Renal pelvis (tissue), 4 donors: ENCODE results near the gene C10orf90. TPM values are rescaled to one million over a fixed set of nuclear protein-coding genes. Genes with fewer than 3 reads are reported as not detected.
A peak's percentile ranks its signal among the peaks of the same experiment; 100 is the strongest.

Source experiments
- DNase-seq: peaks from one replicate; pipeline ENCODE4 v3.0.0-alpha.2; 2013
- polyA plus RNA-seq, 3 donors: library from polyadenylated mRNA; unstranded; fragments of 120-200 nt; gene quantifications; one replicate each; pipeline ENCODE4 v1.2.1, GENCODE V29; 2013; ENCODE audit not compliant: insufficient read length in 3 of 3

C10orf90 gene
- polyA plus RNA-seq, 3 donors, result 0.56 to 0.83 (median 0.76) TPM

GRCh38 chr10:126504063-126504760, 166.3 kb downstream of the C10orf90 start:
- peak; percentile 36 for DNase-seq

- DNase-seq, result no peak
Measured at GRCh38 chr10:126503392-126504062, 167.0 kb downstream of the C10orf90 start.

GRCh38 chr10:126502441-126502840, 168.1 kb downstream of the C10orf90 start:
- no peak for DNase-seq

GRCh38 chr10:126501828-126502227, 168.7 kb downstream of the C10orf90 start:
- no peak for DNase-seq

GRCh38 chr10:126500866-126501265, 169.6 kb downstream of the C10orf90 start:
- DNase-seq, result no peak

GRCh38 chr10:126500185-126500584, 170.3 kb downstream of the C10orf90 start:
- no peak for DNase-seq

GRCh38 chr10:126499744-126500143, 170.7 kb downstream of the C10orf90 start:
- DNase-seq, result no peak

GRCh38 chr10:126497672-126498071, 172.8 kb downstream of the C10orf90 start:
- DNase-seq, result no peak

GRCh38 chr10:126496771-126497545, 173.5 kb downstream of the C10orf90 start:
- DNase-seq, result no peak

GRCh38 chr10:126491476-126491875, 179.0 kb downstream of the C10orf90 start:
- DNase-seq, result no peak

GRCh38 chr10:126481181-126481580, 189.3 kb downstream of the C10orf90 start:
- no peak for DNase-seq

- no peak for DNase-seq
Measured at GRCh38 chr10:126480648-126481047, 189.8 kb downstream of the C10orf90 start.

- no peak for DNase-seq
Measured at GRCh38 chr10:126479280-126479895, 191.1 kb downstream of the C10orf90 start.

GRCh38 chr10:126478546-126478945, 191.9 kb downstream of the C10orf90 start:
- DNase-seq, result no peak

- peak; percentile 70 for DNase-seq
Measured at GRCh38 chr10:126476246-126476645, 194.2 kb downstream of the C10orf90 start.

GRCh38 chr10:126475074-126475691, 195.3 kb downstream of the C10orf90 start:
- DNase-seq, result no peak

- DNase-seq, result no peak
Measured at GRCh38 chr10:126474031-126474430, 196.5 kb downstream of the C10orf90 start.

GRCh38 chr10:126470991-126471390, 199.5 kb downstream of the C10orf90 start:
- DNase-seq, result no peak

- DNase-seq, result no peak
Measured at GRCh38 chr10:126469692-126470091, 200.8 kb downstream of the C10orf90 start.

GRCh38 chr10:126468876-126469643, 201.4 kb downstream of the C10orf90 start:
- no peak for DNase-seq

- DNase-seq, result no peak
Measured at GRCh38 chr10:126468467-126468866, 202.0 kb downstream of the C10orf90 start.
